DMS153 treated with DMSO at 0.1 percent for 48 hours (cell line): ENCODE measurements around the gene PPP2R2C.

Experiments
- DNase-seq: peaks from one replicate; lab custom pipeline; 2025; ENCODE audit not compliant: unreplicated experiment; lab: John Stamatoyannopoulos, UW

Gene PPP2R2C

GRCh38 chr4:6494431-6495295 is 22.2 kb upstream of the PPP2R2C start:
- no peak for DNase-seq

- DNase-seq = no peak
These were observed 21.4 kb upstream of the PPP2R2C start for GRCh38 chr4:6493658-6494304.

GRCh38 chr4:6492861-6493657 is 20.6 kb upstream of the PPP2R2C start:
- DNase-seq = no peak

- DNase-seq = no peak
These were observed 19.7 kb upstream of the PPP2R2C start for GRCh38 chr4:6492027-6492590.

- DNase-seq = no peak
These were observed 18.8 kb upstream of the PPP2R2C start for GRCh38 chr4:6491235-6491634.

GRCh38 chr4:6489927-6490326 is 17.5 kb upstream of the PPP2R2C start:
- DNase-seq = no peak

GRCh38 chr4:6487466-6487865 is 15.1 kb upstream of the PPP2R2C start:
- no peak for DNase-seq

- DNase-seq = no peak
These were observed 8.2 kb upstream of the PPP2R2C start for GRCh38 chr4:6480534-6481088.

GRCh38 chr4:6478546-6479220 is 6.3 kb upstream of the PPP2R2C start:
- no peak for DNase-seq

- no peak for DNase-seq
These were observed 4.5 kb upstream of the PPP2R2C start for GRCh38 chr4:6476893-6477292.

- DNase-seq = no peak
These were observed 3.1 kb upstream of the PPP2R2C start for GRCh38 chr4:6475492-6476020.

- no peak for DNase-seq
These were observed 2.5 kb upstream of the PPP2R2C start for GRCh38 chr4:6474705-6475457.

GRCh38 chr4:6474053-6474568 is 1.7 kb upstream of the PPP2R2C start:
- no peak for DNase-seq

- no peak for DNase-seq
These were observed 1.0 kb upstream of the PPP2R2C start for GRCh38 chr4:6473264-6474052.

- no peak for DNase-seq
These were observed 417 bp downstream of the PPP2R2C start for GRCh38 chr4:6472008-6472386.

GRCh38 chr4:6471307-6472007 is 957 bp downstream of the PPP2R2C start:
- no peak for DNase-seq

- DNase-seq = no peak
These were observed 1.7 kb downstream of the PPP2R2C start for GRCh38 chr4:6470502-6471306.
